DOHH2 (cell line): Measurements from ENCODE around the gene COTL1.

Experiments
- H3F3A ChIP-seq: fragments of 200-600 bp; sonication (generic), shearing (Covaris generic); 2 replicates; pipeline ENCODE4 v1.6.0; 2016; ENCODE audit warnings: antibody characterized with exemption, mild to moderate bottlenecking; ENCODE audit not compliant: control insufficient read depth, insufficient read depth
- H3K27ac ChIP-seq: fragments of 200-600 bp; sonication (generic); 2 replicates; pipeline ENCODE4 v1.5.1; 2014; ENCODE audit warnings: low read depth, mild to moderate bottlenecking, low read length, moderate library complexity
- H3K27me3 ChIP-seq: fragments of 200-600 bp; sonication (generic); 2 replicates; pipeline ENCODE4 v1.6.1; 2014; ENCODE audit warnings: mild to moderate bottlenecking, low read length, mixed read lengths; ENCODE audit not compliant: control insufficient read depth
- H3K36me3 ChIP-seq: fragments of 200-600 bp; sonication (generic); 2 replicates; pipeline ENCODE4 v1.6.1; 2014; ENCODE audit warnings: mild to moderate bottlenecking, low read length, moderate library complexity, mixed read lengths; ENCODE audit not compliant: control insufficient read depth
- H3K4me1 ChIP-seq: fragments of 200-600 bp; sonication (generic); 2 replicates; pipeline ENCODE4 v1.6.1; 2014; ENCODE audit warnings: mild to moderate bottlenecking, low read length, mixed read lengths; ENCODE audit not compliant: control insufficient read depth
- H3K4me2 ChIP-seq: fragments of 200-600 bp; sonication (generic); 2 replicates; pipeline ENCODE4 v1.6.0; 2014; ENCODE audit warnings: mild to moderate bottlenecking, low read length, moderate library complexity
- H3K4me3 ChIP-seq: fragments of 200-600 bp; sonication (generic); 2 replicates; pipeline ENCODE4 v1.5.1; 2014; ENCODE audit warnings: mild to moderate bottlenecking, low read length, mixed read lengths
- H3K79me2 ChIP-seq: fragments of 200-600 bp; sonication (generic); 2 replicates; pipeline ENCODE4 v1.6.1; 2014; ENCODE audit warnings: mild to moderate bottlenecking, low read length, mixed read lengths; ENCODE audit not compliant: control insufficient read depth
- H3K9me2 ChIP-seq: fragments of 200-600 bp; sonication (generic); replicated peaks from 2 replicates; pipeline ENCODE4 v1.6.1; 2014; ENCODE audit warnings: mild to moderate bottlenecking, low read length, mixed read lengths; ENCODE audit not compliant: control insufficient read depth
- H3K9me3 ChIP-seq: fragments of 200-600 bp; sonication (generic); 2 replicates; pipeline ENCODE4 v1.6.1; 2014; ENCODE audit warnings: antibody characterized with exemption, low read length, mixed read lengths; ENCODE audit not compliant: control insufficient read depth, insufficient read depth
- H4K20me1 ChIP-seq: fragments of 200-600 bp; sonication (generic); 2 replicates; pipeline ENCODE4 v1.6.0; 2014; ENCODE audit warnings: low read depth, mild to moderate bottlenecking, antibody characterized with exemption, low read length, moderate library complexity; ENCODE audit not compliant: control insufficient read depth, insufficient read depth
- EZH2phosphoT487 ChIP-seq: fragments of 200-600 bp; sonication (generic); IDR thresholded peaks from 2 replicates; pipeline ENCODE4 v1.6.1; 2017; ENCODE audit warnings: borderline replicate concordance, mild to moderate bottlenecking, antibody characterized with exemption, low read length, moderate library complexity, mixed read lengths
- TF ChIP-seq, protein P1 (sequence below): fragments of 200-600 bp; sonication (generic); IDR thresholded peaks from one replicate; pipeline ENCODE4 v1.5.1; 2014; ENCODE audit warnings: antibody characterized with exemption, mild to moderate bottlenecking, low read depth, low read length; ENCODE audit not compliant: poor library complexity, severe bottlenecking

The COTL1 gene

DNA sequence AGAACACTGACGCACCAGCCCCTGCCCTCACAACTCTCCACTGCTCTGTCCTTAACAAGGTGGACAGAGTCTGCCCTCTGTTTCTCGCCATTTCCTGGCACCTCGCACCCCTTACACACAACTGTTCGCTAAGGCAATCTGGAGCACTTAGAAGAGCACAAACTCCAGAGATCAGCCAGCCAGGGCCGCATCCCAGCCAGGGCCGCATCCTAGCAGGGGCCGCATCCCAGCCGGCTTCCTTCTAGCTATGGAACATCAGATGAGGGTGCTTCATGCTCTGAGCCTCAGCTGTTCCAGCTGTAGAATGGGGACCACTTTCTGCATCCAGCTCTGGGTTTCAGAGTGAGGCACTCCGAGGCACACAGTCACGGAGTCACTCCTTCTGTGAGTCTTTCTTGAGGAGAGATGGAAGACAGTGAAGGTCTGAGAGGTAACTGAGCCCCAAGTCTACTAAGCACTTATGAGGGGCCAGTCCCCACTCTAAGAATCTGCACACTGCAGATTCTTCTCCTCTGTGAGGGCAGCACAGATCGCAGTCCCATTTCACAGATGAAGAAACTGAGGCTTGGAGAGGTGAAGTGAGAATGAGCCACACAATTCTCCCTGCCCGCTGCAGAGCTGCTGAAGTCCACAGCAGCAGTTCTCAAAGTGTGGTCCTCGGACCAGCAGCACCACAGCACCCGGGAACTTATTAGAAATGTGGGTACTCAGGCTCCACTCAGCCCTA lies 20.9 kb downstream of the COTL1 start:
- peak overlapping the region; percentile 64 for H3K4me3 ChIP-seq
- H3K27me3 ChIP-seq, result no peaks in the 10 kb centered on the region
- peaks cover 94% of the 10 kb centered on the region for H3K4me1 ChIP-seq
- peaks cover 78% of the 10 kb centered on the region for H3K79me2 ChIP-seq
- H3K9me2 ChIP-seq, result no peaks in the 10 kb centered on the region
- H3F3A ChIP-seq, result peaks cover 57% of the 10 kb centered on the region
- H3K27ac ChIP-seq, result peak overlapping the region; percentile 98
- H4K20me1 ChIP-seq, result no peaks in the 10 kb centered on the region
- H3K4me2 ChIP-seq, result peak overlapping the region; percentile 99
- peaks cover 47% of the 10 kb centered on the region for H3K36me3 ChIP-seq
- H3K9me3 ChIP-seq, result no peaks in the 10 kb centered on the region
- TF ChIP-seq, protein P1, sequence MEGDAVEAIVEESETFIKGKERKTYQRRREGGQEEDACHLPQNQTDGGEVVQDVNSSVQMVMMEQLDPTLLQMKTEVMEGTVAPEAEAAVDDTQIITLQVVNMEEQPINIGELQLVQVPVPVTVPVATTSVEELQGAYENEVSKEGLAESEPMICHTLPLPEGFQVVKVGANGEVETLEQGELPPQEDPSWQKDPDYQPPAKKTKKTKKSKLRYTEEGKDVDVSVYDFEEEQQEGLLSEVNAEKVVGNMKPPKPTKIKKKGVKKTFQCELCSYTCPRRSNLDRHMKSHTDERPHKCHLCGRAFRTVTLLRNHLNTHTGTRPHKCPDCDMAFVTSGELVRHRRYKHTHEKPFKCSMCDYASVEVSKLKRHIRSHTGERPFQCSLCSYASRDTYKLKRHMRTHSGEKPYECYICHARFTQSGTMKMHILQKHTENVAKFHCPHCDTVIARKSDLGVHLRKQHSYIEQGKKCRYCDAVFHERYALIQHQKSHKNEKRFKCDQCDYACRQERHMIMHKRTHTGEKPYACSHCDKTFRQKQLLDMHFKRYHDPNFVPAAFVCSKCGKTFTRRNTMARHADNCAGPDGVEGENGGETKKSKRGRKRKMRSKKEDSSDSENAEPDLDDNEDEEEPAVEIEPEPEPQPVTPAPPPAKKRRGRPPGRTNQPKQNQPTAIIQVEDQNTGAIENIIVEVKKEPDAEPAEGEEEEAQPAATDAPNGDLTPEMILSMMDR, result no peak

DNA sequence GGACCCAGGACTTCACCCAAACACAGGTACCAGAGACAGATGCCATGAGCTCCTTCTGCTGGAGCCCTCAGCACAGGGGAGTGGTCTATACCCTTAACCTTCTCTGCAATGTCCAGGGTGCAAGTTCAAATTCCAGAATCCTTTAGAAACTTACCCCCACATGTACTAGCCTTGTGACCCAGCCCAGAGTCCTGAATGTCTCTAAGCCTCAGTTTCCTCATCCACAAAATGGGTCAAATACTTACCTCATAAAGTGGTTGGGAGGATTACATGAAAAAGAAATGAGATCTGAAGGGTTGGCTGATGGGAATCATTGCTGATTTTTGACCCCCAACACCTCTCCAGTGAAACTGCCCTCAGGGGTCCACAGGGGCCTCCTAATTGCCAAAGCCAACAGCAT lies 21.7 kb downstream of the COTL1 start:
- TF ChIP-seq, protein P1, result no peak
- no peak for TF ChIP-seq EZH2phosphoT487

DNA sequence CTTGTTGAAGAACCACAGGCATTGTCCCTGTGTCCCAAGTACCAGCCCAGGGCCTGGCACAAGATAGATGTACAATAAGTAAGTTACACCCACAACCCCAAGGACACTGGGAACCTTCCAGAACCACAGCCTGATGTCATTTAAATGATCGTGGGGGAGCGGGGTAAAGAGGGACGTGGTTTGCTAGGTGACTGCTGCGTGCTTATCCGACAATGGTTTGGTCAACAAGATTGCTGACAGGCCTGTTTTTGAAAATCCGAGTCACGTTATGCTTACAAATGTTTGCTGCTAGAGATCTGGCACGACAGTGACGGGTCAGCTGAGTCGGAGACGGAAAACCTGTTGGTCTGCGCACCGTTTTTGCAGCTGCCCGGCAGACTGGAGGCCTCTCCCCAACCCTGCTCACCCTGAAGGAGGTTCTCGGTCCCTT lies 22.8 kb downstream of the COTL1 start:
- H3K79me2 ChIP-seq, result peaks cover 80% of the 10 kb centered on the region
- H3K4me2 ChIP-seq, result peak overlapping the region; percentile 99

More for the DNA sequence above, 21.7 kb downstream of the COTL1 start:
- Histone ChIP-seq H3F3A (peaks cover 49% of the 10 kb centered on the region), H3K27me3 (no peaks in the 10 kb centered on the region), H3K27ac (0 out of 2 replicates have a peak overlapping the region, but pooled peaks have one; percentile 98), H3K4me2 (peak overlapping the region; percentile 99), H3K4me3 (peak overlapping the region; percentile 2), H3K4me1 (peaks cover 86% of the 10 kb centered on the region), H3K36me3 (peaks cover 49% of the 10 kb centered on the region), H3K9me2 (no peaks in the 10 kb centered on the region), H3K9me3 (no peaks in the 10 kb centered on the region), H4K20me1 (no peaks in the 10 kb centered on the region), H3K79me2 (peaks cover 77% of the 10 kb centered on the region)

More for the DNA sequence above, 22.8 kb downstream of the COTL1 start:
- no peaks in the 10 kb centered on the region for H3K27me3 ChIP-seq
- H3K4me1 ChIP-seq, result peaks cover 75% of the 10 kb centered on the region
- H3K9me2 ChIP-seq, result no peaks in the 10 kb centered on the region
- no peaks in the 10 kb centered on the region for H3K9me3 ChIP-seq
- TF ChIP-seq, protein P1, result no peak
- no peak for TF ChIP-seq EZH2phosphoT487
- H3K36me3 ChIP-seq, result peaks cover 53% of the 10 kb centered on the region
- peak overlapping the region; percentile 77 for H3K4me3 ChIP-seq
- peaks cover 43% of the 10 kb centered on the region for H3F3A ChIP-seq
- peak overlapping the region; percentile 90 for H3K27ac ChIP-seq
- H4K20me1 ChIP-seq, result no peaks in the 10 kb centered on the region
